Measurements from ENCODE around the gene CD300E.
"Not testable (repeated sequence)": the region's sequence is repeated elsewhere in the genome, so short reads cannot be mapped to it uniquely, and the experiment has no call there.

The CD300E gene

GRCh38 chr17:74635418-74635817 is 11.9 kb upstream of the CD300E start:
- no peak for DNase-seq (ENCODE audit: low read depth in 2 of 2)

DNA sequence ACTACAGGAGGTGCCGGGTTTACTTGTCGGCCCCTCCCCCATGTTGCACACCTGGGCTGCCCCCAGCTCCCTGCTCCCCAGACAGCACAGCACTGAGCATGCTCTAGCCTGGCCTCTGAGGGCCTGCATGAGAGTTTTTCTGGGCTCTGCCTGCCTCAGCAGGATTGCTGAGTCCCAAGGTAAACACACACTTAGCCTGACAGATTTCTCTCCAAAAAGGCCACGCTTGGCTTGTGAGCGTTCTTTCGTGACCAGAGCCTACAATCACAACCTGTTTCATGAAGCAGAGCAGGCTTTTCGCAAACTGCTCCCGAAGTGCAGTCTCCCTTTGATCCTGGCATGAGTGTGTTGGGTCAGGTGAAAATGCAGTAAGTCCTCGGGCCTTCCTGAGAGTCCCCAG is 9.8 kb upstream of the CD300E start:
- DNase-seq (ENCODE audit: low read depth in 2 of 2), result no peak

GRCh38 chr17:74632617-74633016 is 9.1 kb upstream of the CD300E start:
- no peak for DNase-seq (ENCODE audit: low read depth in 2 of 2)

- no peak for DNase-seq (ENCODE audit: low read depth in 2 of 2)
Measured at GRCh38 chr17:74631468-74632450, 8.2 kb upstream of the CD300E start.

- not testable (repeated sequence) for DNase-seq (ENCODE audit: low read depth in 2 of 2)
Measured at GRCh38 chr17:74630251-74630650, 6.7 kb upstream of the CD300E start.

DNA sequence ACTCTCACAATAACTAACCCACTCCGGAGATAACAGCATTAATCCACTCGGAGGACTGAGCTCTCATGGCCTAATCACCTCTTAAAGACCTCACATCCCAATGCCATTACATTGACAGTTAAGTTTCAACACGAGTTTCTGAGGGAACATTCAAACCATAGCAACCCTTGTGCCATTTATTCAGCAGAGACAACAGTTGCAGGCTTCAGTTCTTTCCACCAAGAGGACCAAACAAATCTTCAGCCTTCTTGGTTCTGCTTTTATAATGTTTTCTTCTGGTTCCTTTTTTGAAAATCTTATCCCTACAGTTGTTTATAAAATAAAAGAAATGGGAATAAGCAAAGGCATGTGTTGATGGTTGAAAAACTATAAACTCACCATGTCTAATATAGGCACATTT is 2.1 kb upstream of the CD300E start:
- DNase-seq (ENCODE audit: low read depth in 2 of 2), result no peak

DNA sequence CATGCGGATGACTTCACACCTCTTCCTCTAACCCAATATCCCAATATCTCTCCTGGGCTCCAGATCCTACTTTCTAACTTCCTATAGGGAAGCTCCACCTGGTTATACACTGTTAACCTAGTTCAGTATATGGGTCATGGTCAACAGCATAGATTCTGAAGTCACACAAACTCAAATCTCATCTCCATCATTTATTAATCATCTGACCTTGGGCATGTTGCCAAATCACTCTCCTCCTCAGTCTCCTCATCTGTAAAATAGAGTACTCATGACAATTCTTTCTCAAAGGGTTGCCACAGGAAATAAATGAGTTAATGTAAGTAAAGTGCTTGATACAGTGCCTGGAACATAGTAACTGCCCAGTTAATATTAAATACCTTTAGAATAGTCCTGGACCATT is 593 bp upstream of the CD300E start:
- no peak for DNase-seq (ENCODE audit: low read depth in 2 of 2)

DNA sequence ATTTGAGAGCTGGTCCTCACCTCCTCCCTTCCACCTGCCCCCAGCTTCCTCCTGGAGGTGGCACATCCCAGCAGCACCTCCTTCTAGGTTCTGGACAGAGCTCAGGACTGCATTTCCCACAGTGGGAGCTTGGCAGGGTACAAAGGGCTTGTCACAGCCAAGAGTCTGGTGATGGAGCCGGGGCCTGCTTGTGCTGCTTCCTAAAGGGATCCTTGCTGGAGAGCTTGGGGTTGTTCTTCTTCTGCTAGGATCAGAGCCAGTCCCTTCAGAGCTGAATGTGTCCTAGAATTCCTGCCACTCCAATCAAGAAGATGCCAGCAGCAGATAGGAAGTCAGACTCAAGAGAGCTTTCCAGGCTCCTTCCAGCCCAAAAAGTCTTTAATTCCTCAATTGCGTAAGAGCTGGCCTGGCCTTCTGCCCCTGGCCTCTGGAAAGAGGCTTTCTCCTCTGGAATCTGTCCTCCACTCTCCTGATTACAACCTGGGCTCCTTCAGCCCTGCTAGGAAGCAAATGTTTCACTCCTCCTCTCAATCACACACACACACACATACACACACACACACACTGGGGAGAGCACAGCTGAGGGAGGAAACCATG is 4.4 kb downstream of the CD300E start:
- DNase-seq (ENCODE audit: low read depth in 2 of 2), result no peak

DNA sequence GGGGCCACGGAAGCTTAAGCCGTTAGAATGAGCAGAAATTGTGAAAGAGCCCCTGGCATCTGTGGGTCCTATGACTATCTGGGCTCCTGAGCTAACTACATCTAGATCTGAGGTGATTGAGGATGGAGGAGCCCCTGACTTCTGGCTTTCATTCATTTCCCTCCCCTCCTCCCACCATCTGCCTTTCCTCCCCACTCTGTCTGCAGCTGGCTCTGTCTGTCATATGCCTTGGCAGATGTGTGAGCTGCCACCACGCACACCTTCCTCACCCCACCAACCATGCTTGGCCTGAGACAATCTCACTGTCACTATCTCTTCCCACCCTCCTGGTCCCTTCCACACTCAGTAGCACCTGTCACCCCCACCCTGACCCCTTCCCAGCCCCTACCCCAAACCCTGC is 5.1 kb downstream of the CD300E start:
- DNase-seq (ENCODE audit: low read depth in 2 of 2), result no peak

GRCh38 chr17:74616696-74617095 is 6.8 kb downstream of the CD300E start:
- no peak for DNase-seq (ENCODE audit: low read depth in 2 of 2)

DNA sequence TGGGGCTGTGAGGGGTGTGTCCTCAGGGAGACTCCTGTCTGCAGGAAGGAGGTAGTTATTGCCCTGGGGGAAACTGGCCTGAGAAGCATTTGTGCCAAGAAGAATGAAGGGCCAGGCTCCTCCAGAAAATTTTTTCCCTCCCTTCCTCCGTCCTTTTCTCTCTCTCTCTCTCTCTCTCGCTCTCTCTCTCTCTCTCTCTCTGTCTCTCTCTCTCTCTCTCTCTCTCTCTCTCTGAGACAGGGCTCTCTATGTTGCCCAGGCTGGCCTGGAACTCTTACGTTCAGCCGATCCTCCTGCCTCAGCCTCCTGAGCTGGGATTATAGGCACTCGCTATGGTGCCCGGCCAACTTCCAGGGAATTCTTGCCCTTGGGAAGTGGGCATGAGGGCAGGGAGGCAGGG is 11.5 kb downstream of the CD300E start:
- DNase-seq (ENCODE audit: low read depth in 2 of 2), result no peak

DNA sequence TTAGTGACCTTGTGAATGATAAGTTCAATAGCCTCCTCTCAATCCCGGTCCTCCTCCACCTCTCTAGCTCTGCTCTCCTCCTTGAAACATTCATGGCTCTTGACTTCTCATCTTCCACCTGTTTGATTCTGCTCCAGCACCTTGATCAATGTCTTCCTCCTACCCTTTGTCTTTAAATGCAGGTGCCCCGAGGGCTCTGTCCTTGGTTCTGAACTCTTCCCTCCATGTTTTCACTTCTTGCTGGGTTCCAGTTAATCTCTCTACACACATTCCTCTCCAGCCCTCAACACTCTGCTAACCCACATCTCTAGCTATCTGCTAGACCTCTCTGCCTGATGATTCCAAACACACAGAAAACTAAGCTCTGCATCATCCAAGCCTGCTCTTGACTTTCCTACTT is 13.4 kb downstream of the CD300E start:
- DNase-seq (ENCODE audit: low read depth in 2 of 2), result no peak

GRCh38 chr17:74608511-74608910 is 15.0 kb downstream of the CD300E start:
- DNase-seq (ENCODE audit: low read depth in 2 of 2), result no peak

DNA sequence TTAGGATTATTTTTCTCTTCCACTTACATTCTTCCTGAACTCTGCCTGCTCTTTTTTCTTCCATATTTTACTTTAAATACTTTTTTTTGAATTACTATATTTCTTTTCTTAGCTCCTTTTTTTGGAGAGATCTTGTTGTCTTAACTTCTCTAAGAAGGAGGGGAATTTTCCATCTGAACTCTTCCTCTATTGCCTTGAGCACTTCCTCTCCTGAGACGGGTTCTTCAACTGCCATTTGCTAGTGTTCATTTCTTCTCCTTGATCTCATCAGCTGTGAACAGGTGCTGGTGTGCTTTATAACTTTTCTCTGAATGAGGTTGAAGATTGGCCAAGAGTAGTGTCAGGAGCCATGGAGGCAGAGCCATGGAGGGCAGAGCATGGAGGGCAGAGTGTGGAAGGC is 16.3 kb downstream of the CD300E start:
- DNase-seq (ENCODE audit: low read depth in 2 of 2), result no peak

GRCh38 chr17:74606050-74606449 is 17.5 kb downstream of the CD300E start:
- DNase-seq (ENCODE audit: low read depth in 2 of 2), result no peak

- DNase-seq (ENCODE audit: low read depth in 2 of 2), result no peak
Measured at GRCh38 chr17:74605361-74605760, 18.2 kb downstream of the CD300E start.

DNA sequence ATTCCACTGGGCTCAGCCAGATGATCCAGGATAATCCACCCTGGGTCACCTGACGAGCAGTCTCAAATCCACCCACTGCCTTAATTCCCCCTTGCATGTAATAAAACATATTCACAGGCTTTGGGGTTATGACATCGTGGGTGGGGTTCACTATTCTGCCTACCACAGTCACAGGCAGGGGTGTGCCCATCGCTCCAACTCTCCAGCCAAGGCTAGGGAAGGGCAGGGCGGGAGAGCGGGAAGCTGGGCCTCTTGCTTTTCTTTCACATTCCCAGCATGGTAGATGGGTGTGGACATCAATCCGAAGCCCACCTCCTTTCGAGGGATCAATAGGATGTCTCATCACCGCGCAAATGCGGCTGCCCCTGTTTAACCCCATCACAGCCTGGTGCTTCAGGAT is 18.8 kb downstream of the CD300E start:
- DNase-seq (ENCODE audit: low read depth in 2 of 2), result no peak

- no peak for DNase-seq (ENCODE audit: low read depth in 2 of 2)
Measured at GRCh38 chr17:74604200-74604599, 19.3 kb downstream of the CD300E start.

GRCh38 chr17:74603746-74604145 is 19.8 kb downstream of the CD300E start:
- no peak for DNase-seq (ENCODE audit: low read depth in 2 of 2)

- DNase-seq (ENCODE audit: low read depth in 2 of 2), result no peak
Measured at GRCh38 chr17:74603037-74603635, 20.4 kb downstream of the CD300E start.

DNA sequence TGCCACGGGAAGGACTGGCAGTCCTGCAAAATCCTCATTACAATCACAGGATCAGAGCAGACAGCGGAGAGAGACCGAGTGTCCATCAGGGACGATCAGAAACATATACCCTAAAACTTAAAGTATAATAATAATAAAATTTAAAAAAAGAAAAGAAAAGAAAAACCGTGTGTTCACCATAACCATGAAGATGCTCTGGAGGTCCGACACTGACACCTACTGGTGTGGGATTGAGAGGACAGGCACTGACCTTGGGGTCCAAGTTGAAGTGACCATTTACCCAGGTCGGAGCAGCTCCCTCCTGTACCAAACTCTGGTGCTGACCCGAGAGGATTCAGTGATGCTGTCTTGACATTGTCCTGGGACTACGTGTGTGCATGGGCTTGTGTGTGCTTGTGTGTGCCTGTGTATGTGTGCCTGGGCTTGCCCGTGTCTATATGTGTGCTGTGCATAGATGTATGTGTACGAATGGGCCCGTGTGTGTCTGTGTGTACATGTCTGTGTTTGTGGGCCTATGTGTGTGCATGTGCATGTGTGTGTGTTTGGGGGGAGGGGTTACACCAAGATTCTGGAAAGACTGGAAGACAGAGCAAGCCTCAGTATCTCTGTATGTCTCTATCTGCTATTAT is 21.5 kb downstream of the CD300E start:
- peak in 1 of 2 donors; percentile 18 for DNase-seq (ENCODE audit: low read depth in 2 of 2)

- no peak for DNase-seq (ENCODE audit: low read depth in 2 of 2)
Measured at GRCh38 chr17:74599448-74599939, 24.0 kb downstream of the CD300E start.
